Colonic mucosa (tissue), 4 donors: ENCODE data around the gene CALY. TPM values are rescaled to one million over a fixed set of nuclear protein-coding genes. Genes with fewer than 3 reads are reported as not detected.
A peak's percentile ranks its signal among the peaks of the same experiment; 100 is the strongest.

ENCODE experiments used
- DNase-seq: peaks from one replicate; pipeline ENCODE4 v3.0.0-alpha.2; 2020
- H3K27ac ChIP-seq: fragments of 200-600 bp; one replicate; pipeline ENCODE4 v1.8.0; 2021
- H3K27me3 ChIP-seq: fragments of 200-600 bp; one replicate; pipeline ENCODE4 v1.8.0; 2021
- H3K36me3 ChIP-seq: fragments of 200-600 bp; one replicate; pipeline ENCODE4 v1.8.0; 2021
- H3K4me1 ChIP-seq: fragments of 200-600 bp; one replicate; pipeline ENCODE4 v1.8.0; 2021; ENCODE audit warnings: mild to moderate bottlenecking
- H3K4me3 ChIP-seq: fragments of 200-600 bp; one replicate; pipeline ENCODE4 v1.8.0; 2021
- H3K9ac ChIP-seq, 2 donors: one replicate each; pipeline ENCODE4 v1.7.0; 2013; ENCODE audit warnings: control low read depth in 2 of 2, low read depth in 2 of 2, low read length in 2 of 2
- H3K9me3 ChIP-seq: fragments of 200-600 bp; one replicate; pipeline ENCODE4 v1.8.0; 2021
- intact Hi-C: fragments of 100-400 bp; cut with DNase I; formaldehyde crosslinking; loops from one replicate; pipeline ENCODE4 v1.14.1; 2022
- total RNA-seq, 2 donors: library from RNA; stranded (reverse); fragmentation: NEBNext Ultra II Directional in 1 of 2; extraction: Animal tissue kit (Norgen Biotek cat#: 25700) in 1 of 2; gene quantifications; one replicate each; pipeline ENCODE4 v1.2.1, GENCODE V29; 2021
- TF ChIP-seq, protein P1 (sequence below): fragments of 200-600 bp; IDR thresholded peaks from one replicate; pipeline ENCODE4 v1.8.0; 2022; ENCODE audit warnings: antibody characterized with exemption, mild to moderate bottlenecking
- donor health status: healthy.
- donor health status: DM: no; HTN: no; CAD: no.
- donor health status: DM: no; HTN: no; CAD: no.

Gene CALY
- total RNA-seq, 2 donors from 2014 or later = 1.6 TPM; not detected in 1

DNA sequence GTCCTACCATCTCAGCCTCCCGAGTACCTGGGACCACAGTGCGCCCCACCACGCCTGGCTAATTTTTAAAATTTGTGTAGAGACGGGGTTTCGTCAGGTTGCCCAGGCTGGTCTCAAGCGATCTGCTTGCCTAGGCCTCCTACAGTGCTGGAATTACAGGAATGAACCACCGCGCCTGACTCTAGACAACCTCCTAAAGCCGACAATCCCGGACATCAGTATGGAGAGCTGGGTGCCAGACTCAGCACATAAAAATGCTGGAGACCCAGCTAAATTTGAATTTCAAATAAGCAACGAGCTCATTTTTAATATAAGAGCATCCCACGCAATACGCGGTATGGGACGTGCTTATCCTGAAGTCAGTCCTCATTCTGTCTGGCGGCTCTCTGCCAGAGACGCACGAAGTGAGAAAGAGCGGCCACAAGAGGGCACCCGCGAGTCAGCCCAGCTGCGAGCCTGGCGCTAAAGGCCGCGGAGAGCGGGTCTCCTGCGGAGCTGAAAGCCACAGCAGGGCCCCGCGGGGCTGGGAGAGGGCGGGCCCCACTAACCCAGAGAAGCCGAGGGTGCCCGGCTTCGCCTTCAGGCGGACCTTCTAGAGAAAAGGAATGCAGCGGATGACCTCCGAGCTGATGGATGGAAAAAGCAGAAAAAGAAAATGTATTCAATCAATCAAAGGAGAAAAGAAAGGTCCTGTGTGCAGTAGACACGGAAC is 7.0 kb downstream of the CALY start:
- H3K36me3 ChIP-seq = no peaks in the 10 kb centered on the region
- DNase-seq = peak; percentile 86
- no peak overlapping the region for H3K27ac ChIP-seq
- peaks cover 51% of the 10 kb centered on the region for H3K27me3 ChIP-seq
- intact Hi-C loops = loop anchor here (10.0 kb wide), 1 partner anchor 195 kb away; the partner anchor contains the start of gene CYP2E1
- H3K4me3 ChIP-seq = peak overlapping the region; percentile 39
- H3K9ac ChIP-seq = peak overlapping the region; percentile 34 to 55
- H3K9me3 ChIP-seq = no peaks in the 10 kb centered on the region
- H3K4me1 ChIP-seq = peaks cover 13% of the 10 kb centered on the region
- TF ChIP-seq, protein P1, sequence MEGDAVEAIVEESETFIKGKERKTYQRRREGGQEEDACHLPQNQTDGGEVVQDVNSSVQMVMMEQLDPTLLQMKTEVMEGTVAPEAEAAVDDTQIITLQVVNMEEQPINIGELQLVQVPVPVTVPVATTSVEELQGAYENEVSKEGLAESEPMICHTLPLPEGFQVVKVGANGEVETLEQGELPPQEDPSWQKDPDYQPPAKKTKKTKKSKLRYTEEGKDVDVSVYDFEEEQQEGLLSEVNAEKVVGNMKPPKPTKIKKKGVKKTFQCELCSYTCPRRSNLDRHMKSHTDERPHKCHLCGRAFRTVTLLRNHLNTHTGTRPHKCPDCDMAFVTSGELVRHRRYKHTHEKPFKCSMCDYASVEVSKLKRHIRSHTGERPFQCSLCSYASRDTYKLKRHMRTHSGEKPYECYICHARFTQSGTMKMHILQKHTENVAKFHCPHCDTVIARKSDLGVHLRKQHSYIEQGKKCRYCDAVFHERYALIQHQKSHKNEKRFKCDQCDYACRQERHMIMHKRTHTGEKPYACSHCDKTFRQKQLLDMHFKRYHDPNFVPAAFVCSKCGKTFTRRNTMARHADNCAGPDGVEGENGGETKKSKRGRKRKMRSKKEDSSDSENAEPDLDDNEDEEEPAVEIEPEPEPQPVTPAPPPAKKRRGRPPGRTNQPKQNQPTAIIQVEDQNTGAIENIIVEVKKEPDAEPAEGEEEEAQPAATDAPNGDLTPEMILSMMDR = peak; percentile 94

DNA sequence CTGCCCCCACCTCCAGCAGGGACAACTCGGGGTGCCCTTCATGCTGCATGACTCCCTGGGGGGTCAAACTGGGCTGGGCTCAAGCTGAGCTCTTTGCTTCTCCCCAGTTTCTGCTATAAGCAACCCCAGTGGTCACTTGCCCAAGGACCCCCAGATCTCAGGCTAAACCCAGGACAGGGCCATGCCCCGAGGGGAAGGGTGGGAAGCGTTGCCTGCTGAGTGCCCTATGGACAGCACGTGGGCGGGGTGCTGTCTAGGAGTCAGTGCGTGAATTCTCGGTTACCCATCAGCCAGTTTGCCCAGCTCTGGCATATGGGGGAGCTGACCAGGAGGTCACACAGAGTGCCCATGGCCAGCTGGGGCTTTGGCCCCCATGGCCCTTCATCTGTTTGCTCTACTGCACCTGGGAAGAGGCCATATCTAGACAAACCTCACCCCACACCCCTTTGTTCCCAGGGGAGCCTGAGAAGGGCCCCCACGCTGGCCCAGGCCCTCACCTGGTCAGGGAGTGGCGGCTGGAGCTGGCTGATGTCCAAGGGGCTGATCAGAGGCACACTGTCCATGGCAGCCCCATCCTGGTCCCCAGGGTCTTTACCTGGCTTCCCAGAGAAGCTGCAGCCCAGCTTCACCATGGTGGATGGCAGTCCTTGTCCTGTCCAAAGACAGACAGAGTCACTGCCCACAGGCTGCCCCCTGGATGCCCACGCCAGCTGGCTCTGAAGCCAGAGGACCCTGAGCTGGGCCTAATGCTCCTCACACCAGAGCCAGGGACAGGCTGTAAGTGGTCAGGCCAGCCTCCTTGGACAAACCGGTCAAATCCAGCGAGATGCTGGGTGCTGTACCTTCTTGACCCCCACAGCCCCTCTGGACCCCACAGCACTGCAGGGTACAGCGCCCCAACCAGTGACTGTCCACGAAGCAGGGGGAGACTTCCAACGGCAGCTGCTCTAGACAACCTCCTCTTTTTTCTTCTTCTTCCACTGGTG is 8.0 kb downstream of the CALY start:
- no peak overlapping the region for H3K9ac ChIP-seq
- DNase-seq = no peak
- intact Hi-C loops = loop anchor here (10.0 kb wide), 1 partner anchor 196 kb away; the partner anchor contains the start of gene CYP2E1
- no peak overlapping the region for H3K27ac ChIP-seq
- H3K4me1 ChIP-seq = peaks cover 13% of the 10 kb centered on the region
- H3K27me3 ChIP-seq = peaks cover 49% of the 10 kb centered on the region
- H3K36me3 ChIP-seq = no peaks in the 10 kb centered on the region
- H3K4me3 ChIP-seq = no peak overlapping the region
- no peaks in the 10 kb centered on the region for H3K9me3 ChIP-seq
- TF ChIP-seq, protein P1 = no peak

- Histone ChIP-seq H3K27ac (no peak overlapping the region), H3K36me3 (no peaks in the 10 kb centered on the region), H3K4me3 (no peak overlapping the region), H3K4me1 (peaks cover 13% of the 10 kb centered on the region), H3K9ac (no peak overlapping the region), H3K27me3 (peaks cover 49% of the 10 kb centered on the region), H3K9me3 (no peaks in the 10 kb centered on the region)
- no peak for DNase-seq
- TF ChIP-seq, protein P1 = no peak
- intact Hi-C loops = loop anchor here (10.0 kb wide), 1 partner anchor 197 kb away; the partner anchor contains the start of gene CYP2E1
These were observed 8.9 kb downstream of the CALY start for GRCh38 chr10:133327651-133328357.

GRCh38 chr10:133326745-133327650 is 9.7 kb downstream of the CALY start:
- Histone ChIP-seq H3K9me3 (no peaks in the 10 kb centered on the region), H3K27ac (no peak overlapping the region), H3K4me1 (peaks cover 13% of the 10 kb centered on the region), H3K4me3 (no peak overlapping the region), H3K27me3 (peaks cover 49% of the 10 kb centered on the region), H3K36me3 (no peaks in the 10 kb centered on the region), H3K9ac (no peak overlapping the region)
- intact Hi-C loops = loop anchor here (10.0 kb wide), 1 partner anchor 198 kb away; the partner anchor contains the start of gene CYP2E1
- TF ChIP-seq, protein P1 = no peak
- DNase-seq = no peak
